Measurements from ENCODE around the gene CHCHD10. TPM values are rescaled to one million over a fixed set of nuclear protein-coding genes. Genes with fewer than 3 reads are reported as not detected.

The CHCHD10 gene
- polyA plus RNA-seq, 1 of the 3 experiments (the other 2 are of a cell fraction) = 70.1 TPM

DNA sequence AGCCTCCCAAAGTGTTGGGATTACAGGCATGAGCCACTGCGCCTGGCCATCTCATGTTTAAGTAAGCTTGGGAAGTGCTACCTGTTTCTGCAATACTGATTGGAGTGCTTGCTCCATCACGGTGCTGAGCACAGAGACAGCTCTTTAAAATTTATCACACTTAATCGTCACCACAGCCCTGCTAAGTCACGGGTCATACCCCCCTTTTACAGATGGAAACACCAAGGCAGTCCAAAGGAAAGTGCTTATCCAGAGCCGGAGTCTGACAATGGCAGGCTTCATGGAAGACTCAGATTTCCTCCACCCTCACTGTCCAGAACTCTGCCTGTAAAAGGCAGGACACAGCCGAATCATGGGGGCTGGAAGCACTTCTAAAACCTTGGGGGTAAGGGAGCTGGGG lies 7.7 kb downstream of the CHCHD10 start:
- no peaks in the 10 kb centered on the region for H3K9me3 ChIP-seq
- H4K20me1 ChIP-seq (ENCODE audit: insufficient read depth) = no peaks in the 10 kb centered on the region
- ChIA-PET POLR2A (interaction anchor here (1.0 kb wide), 1 partner anchor 9 kb away, joined by 4 read pairs; the partner anchor contains the start of gene ZNF70), CTCF (interaction anchor here (0.7 to 3.7 kb wide), 2 partner anchors 8 to 90 kb away, joined by 3 to 24 read pairs; partner anchors contain the start of gene CHCHD10)
- H3K4me2 ChIP-seq = no peak overlapping the region
- no peak overlapping the region for H3K27ac ChIP-seq (ENCODE audit: low read depth in 2 of 2, low read length in 1 of 2)
- no peak for TF ChIP-seq POLR2AphosphoS5 (IDR thresholded peaks at IDR 0.05; ENCODE audit: low read depth, low read length)
- no peak for TF ChIP-seq TEAD4 (IDR thresholded peaks at IDR 0.05; ENCODE audit: borderline replicate concordance, insufficient read depth)
- TF ChIP-seq, protein P1, sequence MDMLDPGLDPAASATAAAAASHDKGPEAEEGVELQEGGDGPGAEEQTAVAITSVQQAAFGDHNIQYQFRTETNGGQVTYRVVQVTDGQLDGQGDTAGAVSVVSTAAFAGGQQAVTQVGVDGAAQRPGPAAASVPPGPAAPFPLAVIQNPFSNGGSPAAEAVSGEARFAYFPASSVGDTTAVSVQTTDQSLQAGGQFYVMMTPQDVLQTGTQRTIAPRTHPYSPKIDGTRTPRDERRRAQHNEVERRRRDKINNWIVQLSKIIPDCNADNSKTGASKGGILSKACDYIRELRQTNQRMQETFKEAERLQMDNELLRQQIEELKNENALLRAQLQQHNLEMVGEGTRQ (IDR thresholded peaks at IDR 0.05; ENCODE audit: borderline replicate concordance, low read depth, low read length) = no peak
- TF ChIP-seq, protein P2, sequence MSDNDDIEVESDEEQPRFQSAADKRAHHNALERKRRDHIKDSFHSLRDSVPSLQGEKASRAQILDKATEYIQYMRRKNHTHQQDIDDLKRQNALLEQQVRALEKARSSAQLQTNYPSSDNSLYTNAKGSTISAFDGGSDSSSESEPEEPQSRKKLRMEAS (IDR thresholded peaks at IDR 0.05; ENCODE audit: low read depth) = no peak
- TF ChIP-seq TAF1 (IDR thresholded peaks at IDR 0.05; ENCODE audit: borderline replicate concordance, low read depth, low read length) = no peak
- no peak for TF ChIP-seq MEF2A (IDR thresholded peaks at IDR 0.05; ENCODE audit: borderline replicate concordance, low read depth)
- TF ChIP-seq RXRA (IDR thresholded peaks at IDR 0.05; ENCODE audit: borderline replicate concordance, low read depth) = no peak
- TF ChIP-seq ELF1 (IDR thresholded peaks at IDR 0.05) = no peak
- no peak for TF ChIP-seq MXI1 (IDR thresholded peaks at IDR 0.05; ENCODE audit: low read depth, low read length)
- no peak for TF ChIP-seq IRF3 (IDR thresholded peaks at IDR 0.05; ENCODE audit: low read depth, low read length)
- TF ChIP-seq EZH2phosphoT487 (IDR thresholded peaks at IDR 0.05; ENCODE audit: borderline replicate concordance, low read depth) = no peak
- TF ChIP-seq TCF12 (IDR thresholded peaks at IDR 0.05) = no peak
- no peak for TF ChIP-seq GABPA (IDR thresholded peaks at IDR 0.05; ENCODE audit: low read depth)
- no peak for TF ChIP-seq FOXJ3 (CRISPR knock-in tag; IDR thresholded peaks at IDR 0.05)
- TF ChIP-seq SMC3 (IDR thresholded peaks at IDR 0.05; ENCODE audit: low read depth, low read length) = no peak
- DNase-seq = no peak
- 75% methylated on average over 6 of the region's 6 CpGs for WGBS (ENCODE audit: low lambda C conversion rate)
- no peaks in the 10 kb centered on the region for H3K36me3 ChIP-seq (replicated peaks in 1 of 2; ENCODE audit: control insufficient read depth in 1 of 2, insufficient read depth in 2 of 2, low read length in 1 of 2)
- H3K27me3 ChIP-seq (ENCODE audit: insufficient read depth) = no peaks in the 10 kb centered on the region
- no peaks in the 10 kb centered on the region for H3K79me2 ChIP-seq (ENCODE audit: insufficient read depth)
- H2AFZ ChIP-seq (ENCODE audit: low read depth) = no peak overlapping the region
- H3K9me2 ChIP-seq = no peaks in the 10 kb centered on the region
- H3K9ac ChIP-seq = no peak overlapping the region
- H3K4me3 ChIP-seq (ENCODE audit: low read depth in 2 of 2, low read length in 1 of 2) = no peak overlapping the region
- no peaks in the 10 kb centered on the region for H3F3A ChIP-seq (replicated peaks; ENCODE audit: insufficient read depth)
- peaks cover 0 to 7% of the 10 kb centered on the region in 2 experiments; a peak in 2 of 4 replicates for H3K4me1 ChIP-seq (ENCODE audit: control insufficient read depth in 1 of 2, insufficient read depth in 2 of 2, low read depth in 1 of 2, low read length in 1 of 2)

- WGBS (ENCODE audit: low lambda C conversion rate) = 98% methylated on average over 4 of the region's 4 CpGs
- TF ChIP-seq TAF1 (IDR thresholded peaks at IDR 0.05; ENCODE audit: borderline replicate concordance, low read depth, low read length) (no peak), RAD21 (IDR thresholded peaks at IDR 0.05; ENCODE audit: low read length) (no peak), TEAD4 (IDR thresholded peaks at IDR 0.05; ENCODE audit: borderline replicate concordance, insufficient read depth) (no peak), EZH2phosphoT487 (IDR thresholded peaks at IDR 0.05; ENCODE audit: borderline replicate concordance, low read depth) (no peak), FOSL2 (IDR thresholded peaks at IDR 0.05; ENCODE audit: borderline replicate concordance, low read depth) (no peak), MEF2A (IDR thresholded peaks at IDR 0.05; ENCODE audit: borderline replicate concordance, low read depth) (no peak), REST (IDR thresholded peaks at IDR 0.05; ENCODE audit: low read depth, low read length) (no peak)
- TF ChIP-seq, protein P3, sequence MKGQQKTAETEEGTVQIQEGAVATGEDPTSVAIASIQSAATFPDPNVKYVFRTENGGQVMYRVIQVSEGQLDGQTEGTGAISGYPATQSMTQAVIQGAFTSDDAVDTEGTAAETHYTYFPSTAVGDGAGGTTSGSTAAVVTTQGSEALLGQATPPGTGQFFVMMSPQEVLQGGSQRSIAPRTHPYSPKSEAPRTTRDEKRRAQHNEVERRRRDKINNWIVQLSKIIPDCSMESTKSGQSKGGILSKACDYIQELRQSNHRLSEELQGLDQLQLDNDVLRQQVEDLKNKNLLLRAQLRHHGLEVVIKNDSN (IDR thresholded peaks at IDR 0.05; ENCODE audit: borderline replicate concordance, low read depth) = no peak
- TF ChIP-seq, protein P2 (IDR thresholded peaks at IDR 0.05; ENCODE audit: low read depth) = no peak
Measured at GRCh38 chr22:23759566-23759965, 8.2 kb downstream of the CHCHD10 start.

More at GRCh38 chr22:23759566-23759965, 8.2 kb downstream of the CHCHD10 start:
- Histone ChIP-seq H3K9me2 (no peaks in the 10 kb centered on the region), H3K4me1 (ENCODE audit: control insufficient read depth in 1 of 2, insufficient read depth in 2 of 2, low read depth in 1 of 2, low read length in 1 of 2) (peaks cover 0 to 7% of the 10 kb centered on the region in 2 experiments; a peak in 2 of 4 replicates), H3K36me3 (replicated peaks in 1 of 2; ENCODE audit: control insufficient read depth in 1 of 2, insufficient read depth in 2 of 2, low read length in 1 of 2) (no peaks in the 10 kb centered on the region), H3K79me2 (ENCODE audit: insufficient read depth) (no peaks in the 10 kb centered on the region), H3K9ac (no peak overlapping the region), H3K9me3 (no peaks in the 10 kb centered on the region), H3K4me3 (ENCODE audit: low read depth in 2 of 2, low read length in 1 of 2) (no peak overlapping the region), H3K27me3 (ENCODE audit: insufficient read depth) (no peaks in the 10 kb centered on the region), H3K4me2 (no peak overlapping the region), H3K27ac (ENCODE audit: low read depth in 2 of 2, low read length in 1 of 2) (no peak overlapping the region), H2AFZ (ENCODE audit: low read depth) (no peak overlapping the region), H4K20me1 (ENCODE audit: insufficient read depth) (no peaks in the 10 kb centered on the region), H3F3A (replicated peaks; ENCODE audit: insufficient read depth) (no peaks in the 10 kb centered on the region)
- DNase-seq = no peak
- ChIA-PET CTCF (interaction anchor here (0.7 to 3.7 kb wide), 3 partner anchors 8 to 90 kb away, joined by 3 to 24 read pairs (median 3); partner anchors contain the start of gene CHCHD10), POLR2A (interaction anchor here (1.0 kb wide), 1 partner anchor 9 kb away, joined by 4 read pairs; the partner anchor contains the start of gene ZNF70)
